KMS-11 (cell line): ENCODE measurements around the gene FBXL19.

Experiments used
- H2AFZ ChIP-seq: fragments of 200-600 bp; sonication (generic); 2 replicates; pipeline ENCODE4 v1.6.1; 2016; ENCODE audit warnings: antibody characterized with exemption, mixed run types, low read depth
- H3K27ac ChIP-seq: fragments of 200-600 bp; sonication (generic); 2 replicates; pipeline ENCODE4 v1.6.1; 2016; ENCODE audit warnings: mild to moderate bottlenecking, mixed run types
- H3K27me3 ChIP-seq: fragments of 200-600 bp; sonication (generic); 2 replicates; pipeline ENCODE4 v1.6.1; 2017; ENCODE audit warnings: mild to moderate bottlenecking, low read depth, mixed run types, moderate library complexity; ENCODE audit not compliant: insufficient read depth
- H3K36me3 ChIP-seq: fragments of 200-600 bp; sonication (generic); 2 replicates; pipeline ENCODE4 v1.6.1; 2017; ENCODE audit warnings: mild to moderate bottlenecking, mixed run types; ENCODE audit not compliant: insufficient read depth
- H3K4me1 ChIP-seq: fragments of 200-600 bp; sonication (generic); 2 replicates; pipeline ENCODE4 v1.6.1; 2016; ENCODE audit warnings: mild to moderate bottlenecking, low read depth, mixed run types; ENCODE audit not compliant: poor library complexity, severe bottlenecking
- H3K4me2 ChIP-seq: fragments of 200-600 bp; sonication (generic); 2 replicates; pipeline ENCODE4 v1.7.0; 2016; ENCODE audit warnings: mild to moderate bottlenecking, mixed run types
- H3K4me3 ChIP-seq: fragments of 200-600 bp; sonication (generic); IDR thresholded peaks from 2 replicates; pipeline ENCODE4 v1.6.1; 2017; ENCODE audit warnings: low read depth, low read length, mixed read lengths; ENCODE audit not compliant: insufficient read depth
- H3K79me2 ChIP-seq: fragments of 200-600 bp; sonication (generic); 2 replicates; pipeline ENCODE4 v1.6.1; 2016; ENCODE audit warnings: low read depth, mixed run types; ENCODE audit not compliant: insufficient read depth
- H3K9ac ChIP-seq: fragments of 200-600 bp; sonication (generic); 2 replicates; pipeline ENCODE4 v1.6.1; 2016; ENCODE audit warnings: mild to moderate bottlenecking, mixed run types
- H4K20me1 ChIP-seq: fragments of 200-600 bp; sonication (generic); 2 replicates; pipeline ENCODE4 v1.6.1; 2016; ENCODE audit warnings: mild to moderate bottlenecking, mixed run types; ENCODE audit not compliant: insufficient read depth
- CTCF ChIP-seq: fragments of 200-600 bp; sonication (generic); conservative IDR thresholded peaks from 2 replicates; pipeline ENCODE4 v1.6.1; 2017; ENCODE audit warnings: low read depth, mild to moderate bottlenecking, antibody characterized with exemption, low read length, moderate library complexity, mixed read lengths

The FBXL19 gene

GRCh38 chr16:30947541-30947858 is 24.1 kb downstream of the FBXL19 start:
- Histone ChIP-seq H3K36me3 (no peaks in the 10 kb centered on the region), H3K27me3 (no peaks in the 10 kb centered on the region), H3K4me2 (no peak overlapping the region), H3K9ac (no peak overlapping the region), H3K79me2 (no peaks in the 10 kb centered on the region; the same call in 1 of the 2 replicates), H3K4me3 (no peak overlapping the region), H3K27ac (no peak overlapping the region), H2AFZ (no peak overlapping the region), H3K4me1 (peaks cover 24% of the 10 kb centered on the region), H4K20me1 (no peaks in the 10 kb centered on the region)
- no peak for TF ChIP-seq CTCF

GRCh38 chr16:30947859-30948666 is 24.7 kb downstream of the FBXL19 start:
- Histone ChIP-seq H3K4me3 (no peak overlapping the region), H3K4me2 (peak overlapping the region; percentile 92; the same call in 1 of the 2 replicates), H3K27me3 (no peaks in the 10 kb centered on the region), H3K4me1 (peaks cover 19% of the 10 kb centered on the region), H3K27ac (no peak overlapping the region), H3K36me3 (no peaks in the 10 kb centered on the region), H3K9ac (peak overlapping the region; percentile 77; the same call in 1 of the 2 replicates), H3K79me2 (no peaks in the 10 kb centered on the region; the same call in 1 of the 2 replicates), H4K20me1 (no peaks in the 10 kb centered on the region), H2AFZ (no peak overlapping the region)
- no peak for TF ChIP-seq CTCF

- no peak for TF ChIP-seq CTCF
- no peaks in the 10 kb centered on the region; the same call in 1 of the 2 replicates for H3K79me2 ChIP-seq
- no peaks in the 10 kb centered on the region for H4K20me1 ChIP-seq
- no peaks in the 10 kb centered on the region for H3K36me3 ChIP-seq
- H3K27me3 ChIP-seq, result no peaks in the 10 kb centered on the region
- H3K4me2 ChIP-seq, result peak within 1 kb of the TSS; percentile 92
- H3K4me1 ChIP-seq, result peaks cover 26% of the 10 kb centered on the region
- no peak within 1 kb of the TSS for H3K4me3 ChIP-seq
- H2AFZ ChIP-seq, result peak within 1 kb of the TSS; percentile 83
- H3K9ac ChIP-seq, result peak within 1 kb of the TSS; percentile 77
- peak within 1 kb of the TSS; percentile 39 for H3K27ac ChIP-seq
These were observed 25.6 kb downstream of the FBXL19 start, which contains the start of gene ORAI3 for GRCh38 chr16:30948667-30949649. Gene ORAI3, plus strand, starts transcription at chr16:30949068. Its CDS starts 222 bp downstream, at chr16:30949290.

- peak overlapping the region; percentile 39; the same call in 1 of the 2 replicates for H3K27ac ChIP-seq
- no peaks in the 10 kb centered on the region for H3K36me3 ChIP-seq
- H2AFZ ChIP-seq, result peak overlapping the region; percentile 83; the same call in 1 of the 2 replicates
- H3K27me3 ChIP-seq, result no peaks in the 10 kb centered on the region
- H3K4me1 ChIP-seq, result peaks cover 30% of the 10 kb centered on the region
- H3K4me2 ChIP-seq, result peak overlapping the region; percentile 92
- no peaks in the 10 kb centered on the region; the same call in 1 of the 2 replicates for H3K79me2 ChIP-seq
- peak overlapping the region; percentile 77; the same call in 1 of the 2 replicates for H3K9ac ChIP-seq
- TF ChIP-seq CTCF, result no peak
- no peak overlapping the region for H3K4me3 ChIP-seq
- no peaks in the 10 kb centered on the region for H4K20me1 ChIP-seq
These were observed 26.5 kb downstream of the FBXL19 start for GRCh38 chr16:30949650-30950515.
